SU-DHL-6 (cell line): ENCODE measurements around the gene EEFSEC.

Experiments used
- EZH2phosphoT487 ChIP-seq: fragments of 200-600 bp; sonication (generic), shearing (Covaris generic); conservative IDR thresholded peaks from 2 replicates; pipeline ENCODE4 v1.6.1; 2018; ENCODE audit warnings: mild to moderate bottlenecking, antibody characterized with exemption, low read length, moderate library complexity, mixed read lengths
- TF ChIP-seq, protein P1 (sequence below): fragments of 200-600 bp; sonication (generic); IDR thresholded peaks from one replicate; pipeline ENCODE4 v1.5.1; 2017; ENCODE audit warnings: antibody characterized with exemption, mild to moderate bottlenecking, low read length, moderate library complexity; ENCODE audit not compliant: insufficient read depth, poor library complexity, severe bottlenecking

DNA sequence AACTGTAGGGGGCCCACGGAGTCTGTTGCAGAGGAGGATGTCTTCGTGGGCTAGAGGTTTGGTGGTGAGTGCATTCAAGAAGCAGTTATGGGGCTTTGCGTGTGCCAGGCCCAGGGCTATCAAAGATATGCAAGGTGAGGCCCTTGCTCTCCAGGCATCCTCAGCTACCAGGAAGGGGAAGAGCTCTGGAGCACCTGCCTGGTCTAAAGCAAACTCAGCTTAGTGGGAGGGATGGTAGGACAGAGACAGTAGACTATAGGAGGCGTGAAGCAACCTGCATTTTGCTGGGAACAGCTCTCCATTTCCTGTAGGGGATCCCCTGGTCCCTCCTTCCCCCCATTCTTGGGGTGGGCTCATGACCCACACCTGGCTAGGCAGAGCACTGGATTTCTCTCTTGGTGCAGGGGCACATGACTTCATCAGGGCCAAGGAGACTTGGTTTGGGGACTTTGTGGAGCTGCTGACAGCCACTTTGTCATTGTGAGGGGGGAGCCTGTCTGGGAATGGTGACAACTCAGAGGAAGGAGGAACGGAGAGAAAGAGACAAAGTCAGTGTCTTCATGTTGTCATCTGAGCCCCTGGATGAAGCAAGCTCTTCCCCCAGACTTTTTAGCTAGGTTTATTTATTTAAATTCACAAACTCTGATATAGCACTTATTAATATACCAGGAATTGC lies 8.6 kb upstream of the EEFSEC start:
- TF ChIP-seq, protein P1, sequence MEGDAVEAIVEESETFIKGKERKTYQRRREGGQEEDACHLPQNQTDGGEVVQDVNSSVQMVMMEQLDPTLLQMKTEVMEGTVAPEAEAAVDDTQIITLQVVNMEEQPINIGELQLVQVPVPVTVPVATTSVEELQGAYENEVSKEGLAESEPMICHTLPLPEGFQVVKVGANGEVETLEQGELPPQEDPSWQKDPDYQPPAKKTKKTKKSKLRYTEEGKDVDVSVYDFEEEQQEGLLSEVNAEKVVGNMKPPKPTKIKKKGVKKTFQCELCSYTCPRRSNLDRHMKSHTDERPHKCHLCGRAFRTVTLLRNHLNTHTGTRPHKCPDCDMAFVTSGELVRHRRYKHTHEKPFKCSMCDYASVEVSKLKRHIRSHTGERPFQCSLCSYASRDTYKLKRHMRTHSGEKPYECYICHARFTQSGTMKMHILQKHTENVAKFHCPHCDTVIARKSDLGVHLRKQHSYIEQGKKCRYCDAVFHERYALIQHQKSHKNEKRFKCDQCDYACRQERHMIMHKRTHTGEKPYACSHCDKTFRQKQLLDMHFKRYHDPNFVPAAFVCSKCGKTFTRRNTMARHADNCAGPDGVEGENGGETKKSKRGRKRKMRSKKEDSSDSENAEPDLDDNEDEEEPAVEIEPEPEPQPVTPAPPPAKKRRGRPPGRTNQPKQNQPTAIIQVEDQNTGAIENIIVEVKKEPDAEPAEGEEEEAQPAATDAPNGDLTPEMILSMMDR = no peak
- TF ChIP-seq EZH2phosphoT487 = no peak
